ENCODE results near the gene KASH5. TPM values are rescaled to one million over a fixed set of nuclear protein-coding genes. Genes with fewer than 3 reads are reported as not detected.

The KASH5 gene
- total and polyA plus RNA-seq, 2 of the 13 experiments (the other 11 are each of a cell fraction or from before 2014, with no cell fraction given), result not detected

GRCh38 chr19:49363268-49364082 is 24.6 kb upstream of the KASH5 start, which contains the start of gene DKKL1 (continued):
- TF ChIP-seq ZBTB26 (CRISPR knock-in tag; IDR thresholded peaks at IDR 0.05; ENCODE audit: borderline replicate concordance) (peak; percentile 86), ZNF281 (CRISPR knock-in tag; IDR thresholded peaks at IDR 0.05; ENCODE audit: borderline replicate concordance) (no peak), MTF2 (CRISPR knock-in tag; IDR thresholded peaks at IDR 0.05; ENCODE audit: borderline replicate concordance) (0 out of 2 replicates have a peak, but pooled peaks have one; percentile 37), RAD21 (CRISPR knock-in tag; IDR thresholded peaks at IDR 0.05) (no peak), ARNT2 (CRISPR knock-in tag; IDR thresholded peaks at IDR 0.05; ENCODE audit: low read depth) (peak; percentile 36; the same call in 1 of the 2 replicates), IRX3 (CRISPR knock-in tag; IDR thresholded peaks at IDR 0.05; ENCODE audit: borderline replicate concordance, low read depth) (no peak), TEAD3 (CRISPR knock-in tag; optimal IDR thresholded peaks at IDR 0.05; ENCODE audit: borderline replicate concordance) (peak; percentile 40), SALL2 (CRISPR knock-in tag; IDR thresholded peaks at IDR 0.05) (0 out of 2 replicates have a peak, but pooled peaks have one; percentile 54), ZNF503 (CRISPR knock-in tag; IDR thresholded peaks at IDR 0.05) (no peak), ATF7 (IDR thresholded peaks at IDR 0.05) (no peak), ATF7 (CRISPR knock-in tag; IDR thresholded peaks at IDR 0.05) (no peak), GATAD1 (CRISPR knock-in tag; IDR thresholded peaks at IDR 0.05) (peak; percentile 14; the same call in 1 of the 2 replicates), KDM2A (CRISPR knock-in tag; IDR thresholded peaks at IDR 0.05; ENCODE audit: borderline replicate concordance, low read depth) (peak; percentile 56; the same call in 1 of the 2 replicates), SP4 (CRISPR knock-in tag; IDR thresholded peaks at IDR 0.05) (peak; percentile 100), ASH2L (IDR thresholded peaks at IDR 0.05; ENCODE audit: insufficient read length, low read depth, low read length) (no peak), ZNF841 (CRISPR knock-in tag; IDR thresholded peaks at IDR 0.05; ENCODE audit: borderline replicate concordance) (no peak)
- TF ChIP-seq, protein P1, sequence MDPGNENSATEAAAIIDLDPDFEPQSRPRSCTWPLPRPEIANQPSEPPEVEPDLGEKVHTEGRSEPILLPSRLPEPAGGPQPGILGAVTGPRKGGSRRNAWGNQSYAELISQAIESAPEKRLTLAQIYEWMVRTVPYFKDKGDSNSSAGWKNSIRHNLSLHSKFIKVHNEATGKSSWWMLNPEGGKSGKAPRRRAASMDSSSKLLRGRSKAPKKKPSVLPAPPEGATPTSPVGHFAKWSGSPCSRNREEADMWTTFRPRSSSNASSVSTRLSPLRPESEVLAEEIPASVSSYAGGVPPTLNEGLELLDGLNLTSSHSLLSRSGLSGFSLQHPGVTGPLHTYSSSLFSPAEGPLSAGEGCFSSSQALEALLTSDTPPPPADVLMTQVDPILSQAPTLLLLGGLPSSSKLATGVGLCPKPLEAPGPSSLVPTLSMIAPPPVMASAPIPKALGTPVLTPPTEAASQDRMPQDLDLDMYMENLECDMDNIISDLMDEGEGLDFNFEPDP (CRISPR knock-in tag; conservative IDR thresholded peaks at IDR 0.05), result no peak

All from HepG2 (cell line).